ENCODE data around the gene CDHR2. TPM values are rescaled to one million over a fixed set of nuclear protein-coding genes. Genes with fewer than 3 reads are reported as not detected.

CDHR2 gene
- total and polyA plus RNA-seq, 2 of the 13 experiments (the other 11 are each of a cell fraction or from before 2014, with no cell fraction given) = 17.9 to 20.9 TPM

GRCh38 chr5:176578391-176578808 lies 29.3 kb downstream of the CDHR2 start (continued):
- TF ChIP-seq RARA (CRISPR knock-in tag; IDR thresholded peaks at IDR 0.05) = no peak
- TF ChIP-seq ZBTB33 (CRISPR knock-in tag; IDR thresholded peaks at IDR 0.05) = peak; percentile 100
- TF ChIP-seq RXRA (CRISPR knock-in tag; IDR thresholded peaks at IDR 0.05) = no peak
- no peak for TF ChIP-seq CC2D1A (CRISPR knock-in tag; IDR thresholded peaks at IDR 0.05)
- 0 out of 2 replicates have a peak, but pooled peaks have one; percentile 20 for TF ChIP-seq SMC3 (IDR thresholded peaks at IDR 0.05; ENCODE audit: low read length)
- TF ChIP-seq STAG1 (CRISPR knock-in tag; IDR thresholded peaks at IDR 0.05) = peak; percentile 49
- peak; percentile 96 for TF ChIP-seq ZNF768 (CRISPR knock-in tag; IDR thresholded peaks at IDR 0.05)
- TF ChIP-seq CTCF (CRISPR knock-in tag; IDR thresholded peaks at IDR 0.05) = peak; percentile 55
- no peak for TF ChIP-seq ASH2L (IDR thresholded peaks at IDR 0.05; ENCODE audit: insufficient read length, low read depth, low read length)
- no peak for TF ChIP-seq SAP130 (CRISPR knock-in tag; IDR thresholded peaks at IDR 0.05; ENCODE audit: low read depth)

- BruUV-seq (replicated peaks) = no TSS peak
- no peak overlapping the region for H3K27ac ChIP-seq (ENCODE audit: extremely low read length, insufficient read depth, low read length)
- WGBS (ENCODE audit: low lambda C conversion rate) = 86% methylated on average over 4 of the region's 4 CpGs
- H3K9me3 ChIP-seq (ENCODE audit: low read length) = peaks cover 3% of the 10 kb centered on the region; the same call in 1 of the 2 replicates
- in situ Hi-C loops (cut with HindIII; ENCODE audit: extremely low pct_ligation_motif_present, low pct_unique_long_range_greater_than_20kb) = loop anchor here (25.0 kb wide), 1 partner anchor 842 kb away; no protein-coding TSS in a partner anchor
- ChIA-PET POLR2A (no interaction called here), CTCF (ENCODE audit: low intra/inter-chr PET ratio, low total read pairs) (interaction anchor here (1.6 kb wide), 1 partner anchor 163 kb away, joined by 5 read pairs; the partner anchor contains the start of gene CLTB)
- ATAC-seq (no peak), DNase-seq (ENCODE audit: low spot score) (no peak), FAIRE-seq (no peak)
- H4K20me1 ChIP-seq (ENCODE audit: insufficient read depth, low read length) = no peaks in the 10 kb centered on the region
- H2AFZ ChIP-seq (ENCODE audit: low read length) = no peak overlapping the region
- no peaks in the 10 kb centered on the region for H3K79me2 ChIP-seq (ENCODE audit: insufficient read depth, low read length)
- no peak overlapping the region for H3K9ac ChIP-seq (ENCODE audit: insufficient read depth, low read depth, low read length)
- H3K4me1 ChIP-seq (ENCODE audit: insufficient read depth, low read length) = no peaks in the 10 kb centered on the region
- intact Hi-C loops (cut with micrococcal nuclease; ENCODE audit: unreplicated experiment) = no loop called here
- no peaks in the 10 kb centered on the region for H3K27me3 ChIP-seq (ENCODE audit: control insufficient read depth in 1 of 2, insufficient read depth in 2 of 2, low read length in 2 of 2)
- peaks cover 3 to 22% of the 10 kb centered on the region in 2 experiments; a peak in 4 of 5 replicates for H3K36me3 ChIP-seq (replicated peaks in 1 of 2; ENCODE audit: control insufficient read depth in 1 of 2, insufficient read depth in 2 of 2, low read length in 2 of 2)
- H3K4me3 ChIP-seq (replicated peaks in 1 of 3; ENCODE audit: insufficient read depth in 1 of 3, low read depth in 2 of 3, low read length in 3 of 3) = no peak overlapping the region
- H3K4me2 ChIP-seq (ENCODE audit: low read depth, low read length) = no peak overlapping the region
- TF ChIP-seq TEF (CRISPR knock-in tag; IDR thresholded peaks at IDR 0.05) (no peak), USF2 (IDR thresholded peaks at IDR 0.05; ENCODE audit: low read depth, low read length) (no peak), USF2 (CRISPR knock-in tag; IDR thresholded peaks at IDR 0.05; ENCODE audit: borderline replicate concordance) (no peak), ZNF274 (CRISPR knock-in tag; IDR thresholded peaks at IDR 0.05) (no peak), GATAD1 (CRISPR knock-in tag; IDR thresholded peaks at IDR 0.05) (no peak), TP53 (CRISPR knock-in tag; conservative IDR thresholded peaks at IDR 0.05) (no peak), ZC3H13 (CRISPR knock-in tag; IDR thresholded peaks at IDR 0.05) (no peak), KMT2A (CRISPR knock-in tag; IDR thresholded peaks at IDR 0.05) (no peak), ZNF329 (CRISPR knock-in tag; IDR thresholded peaks at IDR 0.05; ENCODE audit: low read depth) (no peak), SP5 (CRISPR knock-in tag; IDR thresholded peaks at IDR 0.05; ENCODE audit: borderline replicate concordance, low read depth) (no peak)
These were observed 30.2 kb downstream of the CDHR2 start for GRCh38 chr5:176579323-176579722.

Data from HepG2 (cell line).